RCC 7860 (cell line): Measurements from ENCODE around the gene P2RY2.

Source experiments
- DNase-seq: peaks from one replicate; pipeline ENCODE4 v3.0.0-alpha.2; 2015; ENCODE audit warnings: low spot score
- FAIRE-seq: peaks from 2 replicates; lab custom pipeline; 2012; peaks lifted over from hg19 to GRCh38; lab: Jason Lieb, UNC

The P2RY2 gene

GRCh38 chr11:73241300-73241699, 23.2 kb downstream of the P2RY2 start:
- no peak for DNase-seq
- no peak for FAIRE-seq

DNA sequence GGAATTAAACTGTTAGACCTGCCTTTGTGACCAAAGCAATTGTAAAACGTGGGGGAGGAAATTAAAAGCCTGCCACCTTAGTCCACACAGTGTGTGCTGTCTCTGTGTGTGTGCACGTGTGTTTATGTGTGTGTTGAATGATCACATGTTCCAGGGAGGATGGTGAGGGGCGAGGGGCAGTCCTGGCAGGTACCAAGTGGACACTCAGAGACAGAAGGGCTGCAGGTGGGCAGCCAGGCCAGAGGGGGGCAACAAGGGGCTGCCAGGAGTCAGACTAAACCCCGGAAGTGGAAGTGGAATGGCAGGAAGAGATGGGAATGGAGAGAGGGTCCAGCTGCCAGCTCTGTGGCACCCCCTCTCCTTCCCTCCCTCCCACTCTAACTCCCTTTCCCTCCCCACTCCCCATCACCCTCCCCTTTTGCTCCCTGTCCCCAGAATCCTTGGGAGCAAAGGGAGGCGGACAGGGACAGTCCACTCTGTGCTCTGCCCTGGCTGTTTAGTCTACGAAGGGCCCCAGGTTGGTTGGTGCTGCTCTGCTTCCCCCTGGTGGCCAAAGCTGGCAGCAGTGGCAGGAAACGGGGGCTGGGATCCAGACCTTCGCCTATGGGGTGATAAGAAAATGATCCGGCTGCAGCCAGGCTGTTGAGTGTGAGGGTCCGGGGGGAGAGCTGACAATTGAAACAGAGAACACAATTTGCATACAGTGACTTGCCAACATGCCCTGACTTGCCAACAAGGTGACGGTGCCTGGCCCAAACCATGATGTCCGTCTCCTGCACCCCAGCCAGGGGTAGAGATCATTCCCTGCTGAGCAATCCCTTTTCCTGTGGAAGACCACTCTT, 24.4 kb downstream of the P2RY2 start:
- no peak for FAIRE-seq
- DNase-seq, result peak; percentile 48

GRCh38 chr11:73243093-73243485, 25.0 kb downstream of the P2RY2 start:
- FAIRE-seq, result no peak
- no peak for DNase-seq

GRCh38 chr11:73244589-73245240, 26.6 kb downstream of the P2RY2 start:
- FAIRE-seq (no peak), DNase-seq (no peak)

DNA sequence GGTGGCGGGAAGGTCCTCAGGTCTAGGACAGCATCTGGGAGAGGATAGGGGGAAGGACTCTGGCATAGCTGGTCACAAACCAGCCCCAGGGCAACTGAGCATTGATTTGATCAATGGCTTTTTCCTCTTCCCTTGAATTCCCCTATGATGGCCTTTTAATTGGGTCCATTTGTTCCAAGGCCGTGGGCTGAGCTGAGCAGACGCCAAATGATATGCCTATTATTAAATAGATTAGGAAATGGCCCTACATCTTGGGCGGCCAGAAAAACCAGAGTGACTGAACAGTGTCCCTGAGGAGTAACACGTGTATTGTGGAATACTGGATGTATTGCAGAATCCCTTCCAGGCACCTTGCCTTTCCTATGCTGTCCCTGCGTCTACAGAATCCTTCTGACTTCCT, 27.4 kb downstream of the P2RY2 start:
- no peak for DNase-seq

GRCh38 chr11:73246303-73246702, 28.2 kb downstream of the P2RY2 start:
- FAIRE-seq (no peak), DNase-seq (no peak)

More for the DNA sequence above, 27.4 kb downstream of the P2RY2 start:
- no peak for FAIRE-seq

GRCh38 chr11:73248526-73249185, 30.6 kb downstream of the P2RY2 start:
- no peak for FAIRE-seq
- DNase-seq, result no peak

DNA sequence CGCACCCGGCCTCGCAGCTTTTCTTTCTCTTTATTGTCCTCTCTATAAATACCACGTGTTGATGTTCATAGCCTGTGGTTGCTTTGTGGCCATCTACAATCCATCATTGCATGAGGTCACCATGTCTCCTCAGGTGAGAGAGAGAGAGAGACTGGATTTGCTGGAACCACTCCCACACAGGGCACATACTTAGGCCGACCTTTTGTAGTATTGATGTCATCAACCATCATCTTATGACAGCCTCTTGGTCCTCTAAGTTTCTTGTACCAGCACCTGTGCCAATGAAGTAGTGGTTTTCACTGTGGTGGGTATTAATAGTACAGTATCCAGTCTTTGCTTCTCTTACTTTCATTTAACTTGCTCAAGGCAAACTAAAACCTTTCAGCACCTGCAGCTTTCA, 31.2 kb downstream of the P2RY2 start:
- peak; percentile 81 for DNase-seq
- no peak for FAIRE-seq

GRCh38 chr11:73249853-73250783, 32.0 kb downstream of the P2RY2 start:
- no peak for FAIRE-seq
- no peak for DNase-seq

DNA sequence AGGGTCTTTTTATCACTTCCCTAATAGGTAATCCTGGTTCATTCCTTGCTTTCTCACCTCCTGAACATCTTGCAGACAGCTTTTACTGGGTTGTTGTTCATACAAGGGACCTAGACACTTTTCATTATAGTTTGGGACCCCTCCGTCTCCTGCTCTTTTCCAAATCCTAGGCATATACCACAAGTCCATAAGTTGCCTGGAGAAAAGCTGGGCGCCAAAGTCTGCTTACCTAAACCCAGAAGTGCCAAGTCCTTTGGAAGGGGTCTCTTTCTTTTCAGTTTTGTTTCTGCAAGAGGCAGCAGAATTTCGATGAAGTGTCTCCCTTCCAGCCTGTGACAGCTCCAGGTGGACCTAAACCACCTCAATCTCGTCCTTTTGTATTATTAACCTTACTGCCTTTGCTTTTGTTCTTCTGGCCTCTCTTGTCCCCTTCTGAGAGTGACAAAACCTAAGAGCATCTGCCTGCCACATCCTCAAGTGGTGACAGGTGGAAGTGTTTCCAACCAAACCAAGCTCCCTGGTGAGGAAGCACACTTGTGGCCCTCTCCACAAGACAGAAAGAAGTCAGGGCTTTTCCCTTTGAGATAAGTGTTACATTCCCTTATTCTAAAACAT, 34.6 kb downstream of the P2RY2 start:
- no peak for DNase-seq
- no peak for FAIRE-seq

GRCh38 chr11:73257342-73258103, 39.4 kb downstream of the P2RY2 start:
- peak; percentile 96 for DNase-seq
- FAIRE-seq, result peak; percentile 92

- FAIRE-seq (no peak), DNase-seq (no peak)
Observed at GRCh38 chr11:73258104-73259035, 40.3 kb downstream of the P2RY2 start.

- no peak for DNase-seq
- no peak for FAIRE-seq
Observed at GRCh38 chr11:73259406-73260126, 41.5 kb downstream of the P2RY2 start.

DNA sequence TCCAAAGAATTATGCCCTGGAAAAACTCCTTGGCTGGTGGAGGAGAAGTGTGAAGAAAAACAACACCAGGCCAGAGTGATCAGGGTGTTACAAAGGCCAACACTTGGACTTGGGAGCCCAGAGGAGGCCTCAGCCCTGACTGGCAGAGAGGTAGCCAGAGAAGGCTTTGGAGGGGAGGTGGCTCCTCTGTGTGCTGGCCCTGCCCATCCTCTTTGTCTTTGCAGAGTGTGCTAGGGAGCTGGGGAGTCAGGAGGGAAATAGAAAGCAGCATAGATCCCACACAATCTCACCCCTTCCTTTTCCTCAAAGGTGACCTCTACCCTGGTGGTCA, 42.0 kb downstream of the P2RY2 start:
- no peak for FAIRE-seq
- DNase-seq, result no peak

GRCh38 chr11:73262851-73263495, 44.9 kb downstream of the P2RY2 start:
- DNase-seq (peak; percentile 62), FAIRE-seq (peak; percentile 43)

DNA sequence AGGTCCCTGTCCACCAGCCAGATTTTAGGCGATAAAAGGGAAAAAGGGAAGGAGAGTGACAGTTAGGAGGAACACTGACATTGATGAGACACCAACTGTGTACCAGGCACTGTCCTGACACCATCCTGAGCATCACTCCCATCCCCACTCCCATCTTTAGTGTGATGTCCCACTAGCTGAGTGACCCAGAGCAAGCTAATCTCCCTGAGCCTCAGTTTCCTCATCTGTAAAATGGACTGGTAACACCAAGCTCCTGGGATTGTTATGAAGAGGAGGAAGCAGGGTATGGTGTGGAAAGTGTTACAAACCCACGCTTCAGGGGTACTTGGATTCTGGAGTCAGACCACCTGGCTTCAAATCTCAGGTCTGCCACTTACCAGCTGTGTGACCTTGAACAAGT, 45.6 kb downstream of the P2RY2 start:
- FAIRE-seq, result no peak
- no peak for DNase-seq

DNA sequence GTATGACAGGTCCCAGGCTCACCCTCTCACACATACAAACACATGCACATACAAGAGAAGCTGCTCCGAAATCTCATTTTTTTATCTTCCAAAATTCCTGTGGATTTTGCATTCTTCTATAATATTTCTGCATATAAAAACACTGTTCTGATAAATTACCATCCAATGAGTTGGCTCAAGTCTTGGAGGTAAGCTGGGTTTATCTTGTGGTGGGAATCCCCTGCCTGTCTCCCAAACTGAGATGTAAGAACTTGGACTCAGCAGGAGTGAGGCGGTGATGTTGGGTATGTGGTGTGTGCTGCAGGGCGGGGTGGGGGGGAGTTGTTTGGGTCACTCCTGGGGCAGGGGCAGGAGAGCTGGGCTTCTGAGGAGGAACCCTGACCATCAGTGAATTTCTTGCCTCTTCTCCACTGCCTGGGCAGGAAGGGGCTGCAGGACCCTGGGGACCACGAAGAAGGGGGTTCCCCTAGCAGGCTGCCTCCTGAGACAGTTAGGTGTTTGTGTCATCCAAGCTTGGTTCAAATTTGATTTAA, 47.3 kb downstream of the P2RY2 start:
- DNase-seq, result no peak

More for the DNA sequence above, 47.3 kb downstream of the P2RY2 start:
- no peak for FAIRE-seq
